ENCODE data around the gene PLA1A.

DNA sequence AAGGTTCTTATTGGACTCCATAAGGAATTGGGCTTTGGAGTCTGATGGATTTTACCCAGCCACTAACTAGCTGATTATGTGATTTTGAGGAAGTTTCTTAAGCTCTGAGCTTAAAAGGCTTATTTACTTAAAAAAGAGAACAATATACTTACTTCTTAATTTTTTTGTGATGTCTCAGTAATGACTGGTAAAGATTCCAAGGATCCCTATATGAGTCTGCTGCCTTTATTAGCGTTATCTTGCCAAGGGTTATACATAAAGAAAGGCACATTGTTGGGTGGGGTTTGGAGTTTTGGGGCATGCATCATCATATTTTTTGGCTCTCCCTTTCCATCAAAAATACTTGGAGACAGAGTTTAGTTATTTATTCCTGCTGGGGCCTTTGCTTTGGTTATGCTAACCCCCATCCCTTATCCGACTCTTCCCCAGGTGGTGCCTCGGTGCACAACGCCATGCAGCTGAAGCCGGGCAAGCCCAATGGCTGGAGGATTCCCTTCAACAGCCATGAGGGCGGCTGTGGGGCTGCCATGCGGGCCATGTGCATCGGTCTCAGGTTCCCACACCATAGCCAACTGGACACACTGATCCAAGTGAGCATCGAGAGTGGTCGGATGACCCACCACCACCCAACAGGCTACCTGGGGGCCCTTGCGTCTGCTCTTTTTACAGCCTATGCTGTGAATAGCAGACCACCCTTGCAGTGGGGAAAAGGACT lies 11.7 kb upstream of the PLA1A start:
- TF ChIP-seq, protein P1, sequence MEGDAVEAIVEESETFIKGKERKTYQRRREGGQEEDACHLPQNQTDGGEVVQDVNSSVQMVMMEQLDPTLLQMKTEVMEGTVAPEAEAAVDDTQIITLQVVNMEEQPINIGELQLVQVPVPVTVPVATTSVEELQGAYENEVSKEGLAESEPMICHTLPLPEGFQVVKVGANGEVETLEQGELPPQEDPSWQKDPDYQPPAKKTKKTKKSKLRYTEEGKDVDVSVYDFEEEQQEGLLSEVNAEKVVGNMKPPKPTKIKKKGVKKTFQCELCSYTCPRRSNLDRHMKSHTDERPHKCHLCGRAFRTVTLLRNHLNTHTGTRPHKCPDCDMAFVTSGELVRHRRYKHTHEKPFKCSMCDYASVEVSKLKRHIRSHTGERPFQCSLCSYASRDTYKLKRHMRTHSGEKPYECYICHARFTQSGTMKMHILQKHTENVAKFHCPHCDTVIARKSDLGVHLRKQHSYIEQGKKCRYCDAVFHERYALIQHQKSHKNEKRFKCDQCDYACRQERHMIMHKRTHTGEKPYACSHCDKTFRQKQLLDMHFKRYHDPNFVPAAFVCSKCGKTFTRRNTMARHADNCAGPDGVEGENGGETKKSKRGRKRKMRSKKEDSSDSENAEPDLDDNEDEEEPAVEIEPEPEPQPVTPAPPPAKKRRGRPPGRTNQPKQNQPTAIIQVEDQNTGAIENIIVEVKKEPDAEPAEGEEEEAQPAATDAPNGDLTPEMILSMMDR (IDR thresholded peaks at IDR 0.05), result no peak
- TF ChIP-seq POLR2A (IDR thresholded peaks at IDR 0.05), result no peak
